ENCODE measurements around the gene DCAF7. TPM values are rescaled to one million over a fixed set of nuclear protein-coding genes. Genes with fewer than 3 reads are reported as not detected.

DCAF7 gene
- total RNA-seq, 1 donor from 2014 or later: 103 TPM

DNA sequence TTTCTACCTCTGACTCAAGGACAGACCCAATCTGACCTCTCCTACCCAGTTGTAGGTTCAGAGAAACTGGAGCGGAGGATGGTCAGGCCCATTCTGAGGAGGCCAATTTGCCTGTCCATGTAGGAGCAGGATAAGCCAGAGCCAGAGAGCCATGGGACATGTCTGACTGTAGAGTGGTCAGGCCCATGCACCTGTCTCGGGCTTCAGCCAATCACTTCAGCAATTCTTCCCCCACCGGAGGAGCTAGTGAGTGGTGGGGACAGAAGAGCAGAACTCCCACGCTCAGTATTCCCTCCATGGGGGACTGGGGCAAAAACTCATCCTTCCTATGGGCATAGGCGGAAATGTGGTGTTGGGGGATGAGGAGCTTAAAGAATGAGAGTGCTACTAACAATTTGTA is 14.3 kb downstream of the DCAF7 start:
- Mint-ChIP-seq H3K27ac (no peak overlapping the region), H3K4me3 (no peak overlapping the region), H3K27me3 (no peaks in the 10 kb centered on the region), H3K9me3 (no peaks in the 10 kb centered on the region), H3K36me3 (ENCODE audit: low read depth) (peaks cover 17% of the 10 kb centered on the region), H3K4me1 (peaks cover 29% of the 10 kb centered on the region)
- DNase-seq (no peak), ATAC-seq (ENCODE audit: low read depth) (no peak)
- POLR2A ChIA-PET: interaction anchor here (0.6 kb wide), 1 partner anchor 46 kb away, joined by 4 read pairs; no protein-coding TSS in a partner anchor
- intact Hi-C loops (cut with micrococcal nuclease): no loop called here
- TF ChIP-seq, protein P1, sequence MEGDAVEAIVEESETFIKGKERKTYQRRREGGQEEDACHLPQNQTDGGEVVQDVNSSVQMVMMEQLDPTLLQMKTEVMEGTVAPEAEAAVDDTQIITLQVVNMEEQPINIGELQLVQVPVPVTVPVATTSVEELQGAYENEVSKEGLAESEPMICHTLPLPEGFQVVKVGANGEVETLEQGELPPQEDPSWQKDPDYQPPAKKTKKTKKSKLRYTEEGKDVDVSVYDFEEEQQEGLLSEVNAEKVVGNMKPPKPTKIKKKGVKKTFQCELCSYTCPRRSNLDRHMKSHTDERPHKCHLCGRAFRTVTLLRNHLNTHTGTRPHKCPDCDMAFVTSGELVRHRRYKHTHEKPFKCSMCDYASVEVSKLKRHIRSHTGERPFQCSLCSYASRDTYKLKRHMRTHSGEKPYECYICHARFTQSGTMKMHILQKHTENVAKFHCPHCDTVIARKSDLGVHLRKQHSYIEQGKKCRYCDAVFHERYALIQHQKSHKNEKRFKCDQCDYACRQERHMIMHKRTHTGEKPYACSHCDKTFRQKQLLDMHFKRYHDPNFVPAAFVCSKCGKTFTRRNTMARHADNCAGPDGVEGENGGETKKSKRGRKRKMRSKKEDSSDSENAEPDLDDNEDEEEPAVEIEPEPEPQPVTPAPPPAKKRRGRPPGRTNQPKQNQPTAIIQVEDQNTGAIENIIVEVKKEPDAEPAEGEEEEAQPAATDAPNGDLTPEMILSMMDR (IDR thresholded peaks at IDR 0.05): no peak
- CTCF ChIA-PET: no interaction called here

DNA sequence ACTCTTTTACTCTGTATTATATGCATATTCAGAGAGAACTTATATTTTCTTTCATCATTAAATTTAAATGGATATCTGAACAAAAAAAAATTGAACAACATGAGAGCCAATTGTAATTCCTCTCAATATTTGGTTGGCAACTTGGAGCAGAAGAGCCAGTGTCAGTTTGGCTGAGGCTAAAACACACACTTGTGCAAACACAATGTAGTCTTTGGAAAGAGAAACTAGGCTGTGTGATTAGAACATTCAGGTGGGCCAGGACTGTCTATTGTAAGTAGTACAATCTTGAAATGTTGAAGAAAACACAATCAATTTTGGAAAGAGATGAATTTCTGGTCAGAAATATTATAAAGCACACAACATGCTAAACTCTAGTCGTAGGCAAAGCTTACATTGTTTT is 17.0 kb downstream of the DCAF7 start:
- TF ChIP-seq, protein P1 (IDR thresholded peaks at IDR 0.05): no peak
- ATAC-seq (ENCODE audit: low read depth): no peak

DNA sequence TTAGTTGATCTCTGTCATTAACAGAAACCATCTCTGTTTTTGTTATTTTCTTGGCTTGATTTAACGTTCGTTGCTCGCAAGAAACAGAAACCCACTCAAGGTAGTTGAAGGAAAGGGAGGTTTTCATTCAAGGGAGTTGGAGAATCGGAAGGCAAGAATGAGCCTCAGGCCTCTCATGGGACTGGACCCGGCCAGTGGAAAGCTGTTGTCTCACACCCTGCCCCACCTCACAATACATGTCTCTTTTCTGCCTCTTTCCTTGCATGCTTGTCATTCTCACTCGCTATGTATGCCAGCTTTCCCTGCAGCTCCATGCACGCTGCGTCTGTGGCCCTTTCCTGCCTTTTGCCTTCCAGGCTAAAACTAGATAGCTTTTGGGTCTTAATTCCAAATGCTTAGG is 18.3 kb downstream of the DCAF7 start:
- peaks cover 28% of the 10 kb centered on the region for H3K36me3 Mint-ChIP-seq (ENCODE audit: low read depth)
- no peak overlapping the region for H3K27ac Mint-ChIP-seq
- H3K4me1 Mint-ChIP-seq: peaks cover 19% of the 10 kb centered on the region
- ATAC-seq (ENCODE audit: low read depth) (no peak), DNase-seq (no peak)
- TF ChIP-seq, protein P1 (IDR thresholded peaks at IDR 0.05): no peak
- POLR2A ChIA-PET: interaction anchor here (1.0 kb wide), 1 partner anchor 17 kb away, joined by 3 read pairs; no protein-coding TSS in a partner anchor
- no peaks in the 10 kb centered on the region for H3K9me3 Mint-ChIP-seq
- no peaks in the 10 kb centered on the region for H3K27me3 Mint-ChIP-seq
- no peak overlapping the region for H3K4me3 Mint-ChIP-seq
- intact Hi-C loops (cut with micrococcal nuclease): no loop called here
- CTCF ChIA-PET: interaction anchor here (1.2 kb wide), 1 partner anchor 143 kb away, joined by 5 read pairs; no protein-coding TSS in a partner anchor

More for the DNA sequence above, 17.0 kb downstream of the DCAF7 start:
- peaks cover 23% of the 10 kb centered on the region for H3K36me3 Mint-ChIP-seq (ENCODE audit: low read depth)
- no peak overlapping the region for H3K27ac Mint-ChIP-seq
- H3K4me3 Mint-ChIP-seq: no peak overlapping the region
- H3K4me1 Mint-ChIP-seq: peaks cover 27% of the 10 kb centered on the region
- no peak for DNase-seq
- H3K9me3 Mint-ChIP-seq: no peaks in the 10 kb centered on the region
- H3K27me3 Mint-ChIP-seq: no peaks in the 10 kb centered on the region
- intact Hi-C loops (cut with micrococcal nuclease): no loop called here
- ChIA-PET POLR2A (no interaction called here), CTCF (no interaction called here)

DNA sequence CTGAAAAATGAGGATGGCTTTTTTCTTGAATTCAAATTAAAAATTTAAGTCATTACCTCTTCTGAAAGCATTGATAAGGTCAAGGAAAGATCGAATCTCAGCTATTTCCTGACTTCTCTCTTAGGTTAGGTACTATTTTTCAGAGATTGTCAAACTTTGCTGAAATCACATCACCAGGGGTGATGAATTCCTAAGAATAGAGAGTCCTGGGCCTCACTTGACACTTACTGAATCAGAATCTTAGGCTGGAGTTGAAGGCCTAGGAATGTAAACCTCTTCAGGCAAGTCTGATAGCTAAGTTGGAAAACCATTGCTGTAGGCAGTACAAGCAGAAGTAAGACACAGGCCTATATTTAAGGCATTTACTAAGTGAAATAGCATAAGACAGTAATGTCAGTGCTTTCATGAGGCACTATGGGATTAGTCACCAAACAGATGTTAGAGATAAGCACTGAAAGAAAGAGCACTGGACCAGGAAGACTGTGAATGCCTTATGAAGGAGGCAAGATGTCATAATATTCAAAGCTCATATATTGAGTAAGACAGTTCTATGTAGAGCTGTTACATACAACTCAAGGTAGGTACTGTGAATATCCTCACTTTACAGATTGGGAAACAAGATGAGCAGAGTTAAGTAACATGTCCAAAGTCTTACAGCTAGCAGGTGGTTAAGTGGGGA is 21.5 kb downstream of the DCAF7 start:
- no peak for ATAC-seq (ENCODE audit: low read depth)

DNA sequence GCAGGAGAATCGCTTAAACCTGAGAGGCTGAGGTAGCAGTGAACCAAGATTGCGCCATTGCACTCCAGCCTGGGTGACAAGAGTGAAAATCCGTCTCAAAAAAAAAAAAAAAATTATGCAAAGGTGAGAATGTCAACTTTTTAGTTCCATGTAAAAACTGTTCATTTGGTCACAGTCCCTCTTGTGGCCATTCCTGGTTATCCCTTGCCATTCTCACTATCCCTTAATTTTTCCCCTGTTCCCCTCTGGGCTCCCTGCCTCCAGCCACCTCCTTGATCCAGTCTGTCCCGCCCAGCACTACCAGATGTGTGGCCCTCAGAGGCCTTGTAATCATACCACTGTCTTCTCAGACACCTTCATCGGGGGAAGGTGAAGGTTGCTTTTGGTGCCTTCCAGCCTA is 23.4 kb downstream of the DCAF7 start:
- POLR2A ChIA-PET: interaction anchor here (0.7 kb wide), 1 partner anchor 120 kb away, joined by 5 read pairs; no protein-coding TSS in a partner anchor
- intact Hi-C loops (cut with micrococcal nuclease): no loop called here
- Mint-ChIP-seq H3K9me3 (no peaks in the 10 kb centered on the region), H3K27me3 (no peaks in the 10 kb centered on the region), H3K4me3 (no peak overlapping the region), H3K4me1 (peaks cover 20% of the 10 kb centered on the region), H3K27ac (no peak overlapping the region), H3K36me3 (ENCODE audit: low read depth) (peaks cover 37% of the 10 kb centered on the region)
- ATAC-seq (ENCODE audit: low read depth): no peak
- TF ChIP-seq, protein P1 (IDR thresholded peaks at IDR 0.05): no peak
- no peak for DNase-seq
- CTCF ChIA-PET: no interaction called here

More for the DNA sequence above, 21.5 kb downstream of the DCAF7 start:
- intact Hi-C loops (cut with micrococcal nuclease): no loop called here
- TF ChIP-seq, protein P1 (IDR thresholded peaks at IDR 0.05): no peak
- no peak for DNase-seq
- no peaks in the 10 kb centered on the region for H3K9me3 Mint-ChIP-seq
- ChIA-PET POLR2A (no interaction called here), CTCF (interaction anchor here (1.0 kb wide), 1 partner anchor 93 kb away, joined by 3 read pairs; no protein-coding TSS in a partner anchor)
- H3K27ac Mint-ChIP-seq: no peak overlapping the region
- H3K36me3 Mint-ChIP-seq (ENCODE audit: low read depth): peaks cover 33% of the 10 kb centered on the region
- H3K27me3 Mint-ChIP-seq: no peaks in the 10 kb centered on the region
- peaks cover 23% of the 10 kb centered on the region for H3K4me1 Mint-ChIP-seq
- H3K4me3 Mint-ChIP-seq: no peak overlapping the region

Measured in activated B cell treated with CpG ODN at 0.5 μM for 24 hours (primary cell).